Thyroid gland (tissue), 4 donors: ENCODE measurements around the gene KLLN.

ENCODE experiments used
- POLR2A ChIP-seq, 2 donors: fragments of 450-650 bp; IDR thresholded peaks; one replicate each; pipeline ENCODE4 v1.6.1; 2017; ENCODE audit warnings: antibody characterized with exemption in 2 of 2, mild to moderate bottlenecking in 2 of 2, moderate library complexity in 1 of 2
- TF ChIP-seq, protein P1 (sequence below), 6 experiments: fragments of 200-600 bp in 3 of 6; fragments of 450-650 bp in 3 of 6; sonication (generic) in 3 of 6; IDR thresholded peaks; one replicate each; pipeline ENCODE4 v1.5.1; 2016 to 2019; ENCODE audit warnings: antibody characterized with exemption in 6 of 6, mild to moderate bottlenecking in 2 of 6, inconsistent platforms in 1 of 6, moderate library complexity in 1 of 6

DNA sequence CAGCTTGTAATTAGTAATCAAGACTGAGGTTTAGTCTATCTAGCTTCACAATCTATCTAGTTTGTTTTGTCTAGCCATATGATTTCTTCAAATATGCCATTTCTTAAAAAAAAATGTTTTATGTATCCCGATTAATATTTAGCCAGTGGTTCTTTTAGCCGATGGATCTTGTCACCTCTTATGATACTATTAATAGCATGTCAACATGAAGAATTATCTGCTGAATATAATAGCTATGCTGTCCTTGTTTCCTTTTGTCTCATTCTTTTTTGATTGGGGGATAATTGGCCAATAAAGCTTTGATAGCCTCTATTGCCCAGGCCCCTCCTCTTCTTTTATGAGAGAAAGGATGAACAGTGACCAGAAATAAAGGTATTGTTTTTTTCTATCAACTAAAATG is 32.9 kb upstream of the KLLN start:
- TF ChIP-seq, protein P1, sequence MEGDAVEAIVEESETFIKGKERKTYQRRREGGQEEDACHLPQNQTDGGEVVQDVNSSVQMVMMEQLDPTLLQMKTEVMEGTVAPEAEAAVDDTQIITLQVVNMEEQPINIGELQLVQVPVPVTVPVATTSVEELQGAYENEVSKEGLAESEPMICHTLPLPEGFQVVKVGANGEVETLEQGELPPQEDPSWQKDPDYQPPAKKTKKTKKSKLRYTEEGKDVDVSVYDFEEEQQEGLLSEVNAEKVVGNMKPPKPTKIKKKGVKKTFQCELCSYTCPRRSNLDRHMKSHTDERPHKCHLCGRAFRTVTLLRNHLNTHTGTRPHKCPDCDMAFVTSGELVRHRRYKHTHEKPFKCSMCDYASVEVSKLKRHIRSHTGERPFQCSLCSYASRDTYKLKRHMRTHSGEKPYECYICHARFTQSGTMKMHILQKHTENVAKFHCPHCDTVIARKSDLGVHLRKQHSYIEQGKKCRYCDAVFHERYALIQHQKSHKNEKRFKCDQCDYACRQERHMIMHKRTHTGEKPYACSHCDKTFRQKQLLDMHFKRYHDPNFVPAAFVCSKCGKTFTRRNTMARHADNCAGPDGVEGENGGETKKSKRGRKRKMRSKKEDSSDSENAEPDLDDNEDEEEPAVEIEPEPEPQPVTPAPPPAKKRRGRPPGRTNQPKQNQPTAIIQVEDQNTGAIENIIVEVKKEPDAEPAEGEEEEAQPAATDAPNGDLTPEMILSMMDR (IDR thresholded peaks at IDR 0.05) = no peak
- TF ChIP-seq POLR2A (IDR thresholded peaks at IDR 0.05) = no peak
